Heart right ventricle (tissue), 16 donors: Measurements from ENCODE around the gene RFTN1. TPM values are rescaled to one million over a fixed set of nuclear protein-coding genes. Genes with fewer than 3 reads are reported as not detected.

ENCODE experiments used
- ATAC-seq, 8 donors: fragments of 200-7000 bp; cut with Tn5 transposase; one replicate each; pipeline ENCODE4 v1.9.1; 2020; ENCODE audit warnings: mild to moderate bottlenecking in 8 of 8, moderate library complexity in 8 of 8, moderate number of reproducible peaks in 1 of 8
- DNase-seq, 2 donors: peaks; one replicate each; pipeline ENCODE4 v3.0.0-alpha.2; 2020
- H3K27ac ChIP-seq, 10 donors: fragments of 200-600 bp; sonication (generic) in 2 of 10; one replicate each; pipeline versions ENCODE4 v1.5.0 to v1.8.0; 2020 to 2022; ENCODE audit warnings: mild to moderate bottlenecking in 3 of 10
- H3K27me3 ChIP-seq, 7 donors: fragments of 200-600 bp; one replicate each; pipeline ENCODE4 v1.8.0; 2021 to 2022; ENCODE audit warnings: mild to moderate bottlenecking in 2 of 7
- H3K36me3 ChIP-seq, 9 donors: fragments of 200-600 bp; sonication (generic) in 1 of 9; one replicate each; pipeline versions ENCODE4 v1.5.0 to v1.8.0; 2020 to 2022; ENCODE audit warnings: mild to moderate bottlenecking in 2 of 9
- H3K4me1 ChIP-seq, 9 donors: fragments of 200-600 bp; sonication (generic) in 1 of 9; one replicate each; pipeline versions ENCODE4 v1.5.0 to v1.8.0; 2020 to 2022; ENCODE audit warnings: mild to moderate bottlenecking in 4 of 9
- H3K4me3 ChIP-seq, 10 donors: fragments of 200-600 bp; sonication (generic) in 2 of 10; one replicate each; pipeline versions ENCODE4 v1.5.0 to v1.8.0; 2020 to 2022; ENCODE audit warnings: mild to moderate bottlenecking in 7 of 10, moderate library complexity in 2 of 10
- H3K9me3 ChIP-seq, 11 donors: fragments of 200-600 bp in 10 of 11; sonication (generic) in 2 of 11; one replicate each; pipeline versions ENCODE4 v1.5.0 to v1.8.0; 2013 to 2022; ENCODE audit warnings: mild to moderate bottlenecking in 2 of 11, control low read depth in 1 of 11, moderate library complexity in 1 of 11
- WGBS, 2 donors: extraction: QIAGEN DNeasy Blood & Tissue Kit; methylation state at CpG; one replicate each; pipeline ENCODE4 v1.1.7; 2013; ENCODE audit warnings: inconsistent platforms in 1 of 2; 5-methylcytosine and 5-hydroxymethylcytosine counted together
- intact Hi-C, 10 donors: fragments of 100-400 bp; cut with DNase I; formaldehyde crosslinking; loops; one replicate each; pipeline versions ENCODE4 v1.11.1 to v1.14.2; 2022
- polyA plus RNA-seq, 2 donors: library from polyadenylated mRNA; stranded (reverse); fragments of 200-250 nt; gene quantifications; one replicate each; pipeline ENCODE4 v1.2.3, GENCODE V29; 2013
- total RNA-seq, 10 donors: library from RNA; stranded (reverse); fragmentation: NEBNext Ultra II Directional in 3 of 10; extraction: Animal tissue kit (Norgen Biotek cat#: 25700) in 3 of 10; gene quantifications; one replicate each; pipeline versions ENCODE4 v1.2.1 to v1.2.4, GENCODE V29; 2021 to 2023
- TF ChIP-seq, protein P1 (sequence below), 9 donors: fragments of 200-600 bp; sonication (generic) in 2 of 9; IDR thresholded peaks; one replicate each; pipeline versions ENCODE4 v1.5.0 to v1.8.0; 2021 to 2022; ENCODE audit warnings: antibody characterized with exemption in 9 of 9, mild to moderate bottlenecking in 5 of 9, moderate library complexity in 1 of 9
- donor health status: Arrhythmogenic right ventricular cardiomyopathy.
- donor health status: ischemic (EF 13 %, LVEDD 7.1; RV severe dilation, severe dysfunction).
- donor health status: healthy with polysubstance abuse.
- donor health status: DM: no; HTN: yes; CAD: no.
- donor health status: DM: no; HTN: no; CAD: no.
- donor health status: ischemic (EF 25% LVEDD 6.9; RV normal size, moderate dysfunction).
- donor health status: ischemic (EF 25% LVEDD 5.7; RV mildly dilated, moderate dysfunction).
- donor health status: healthy.
- donor health status: DM: yes; HTN: yes; CAD: no.
- donor health status: Ischemic cardiomyopathy.
- donor health status: ischemic (EF 35%, LVEDD 5.7; RV mildly dilated, moderate dysfunction).
- donor health status: nonischemic (EF 11% LVEDD 7.7; RV severe dilation, severe dysfunction).
- donor health status: DM: yes; HTN: yes; CAD: no.
- donor health status: PGD.
- donor health status: ischemic (EF 29% LVEDD 5.4; RV normal size, mild dysfunction).
- donor health status: nonischemic (EF 23%, LVEDD 6.1; RV moderate dilation, normal function).

The RFTN1 gene
- total and polyA plus RNA-seq, 12 donors: 17.4 to 32.2 (median 24.0) TPM

DNA sequence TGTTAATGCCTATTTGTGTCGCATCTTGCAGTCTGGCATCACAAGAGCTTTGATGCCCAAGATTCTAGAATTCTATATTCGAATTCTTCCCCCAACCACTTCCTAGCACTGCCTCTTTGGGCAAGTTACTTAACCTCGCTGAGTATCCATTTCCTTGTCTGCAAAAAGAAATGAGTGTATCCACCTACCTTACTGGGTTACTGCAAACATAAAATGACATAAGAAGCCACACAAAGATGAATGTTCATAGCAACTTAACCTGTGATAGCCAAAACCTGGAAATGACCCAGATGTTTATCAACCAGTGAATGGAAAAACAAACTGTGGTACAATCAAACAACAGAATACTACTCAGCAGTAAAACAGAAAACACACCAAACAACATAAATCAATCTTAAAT lies 24.9 kb downstream of the RFTN1 start:
- H3K27ac ChIP-seq: no peak overlapping the region
- intact Hi-C loops: no loop called here
- ATAC-seq (no peak), DNase-seq (no peak)
- H3K27me3 ChIP-seq: no peaks in the 10 kb centered on the region
- no peak overlapping the region for H3K4me3 ChIP-seq
- TF ChIP-seq, protein P1, sequence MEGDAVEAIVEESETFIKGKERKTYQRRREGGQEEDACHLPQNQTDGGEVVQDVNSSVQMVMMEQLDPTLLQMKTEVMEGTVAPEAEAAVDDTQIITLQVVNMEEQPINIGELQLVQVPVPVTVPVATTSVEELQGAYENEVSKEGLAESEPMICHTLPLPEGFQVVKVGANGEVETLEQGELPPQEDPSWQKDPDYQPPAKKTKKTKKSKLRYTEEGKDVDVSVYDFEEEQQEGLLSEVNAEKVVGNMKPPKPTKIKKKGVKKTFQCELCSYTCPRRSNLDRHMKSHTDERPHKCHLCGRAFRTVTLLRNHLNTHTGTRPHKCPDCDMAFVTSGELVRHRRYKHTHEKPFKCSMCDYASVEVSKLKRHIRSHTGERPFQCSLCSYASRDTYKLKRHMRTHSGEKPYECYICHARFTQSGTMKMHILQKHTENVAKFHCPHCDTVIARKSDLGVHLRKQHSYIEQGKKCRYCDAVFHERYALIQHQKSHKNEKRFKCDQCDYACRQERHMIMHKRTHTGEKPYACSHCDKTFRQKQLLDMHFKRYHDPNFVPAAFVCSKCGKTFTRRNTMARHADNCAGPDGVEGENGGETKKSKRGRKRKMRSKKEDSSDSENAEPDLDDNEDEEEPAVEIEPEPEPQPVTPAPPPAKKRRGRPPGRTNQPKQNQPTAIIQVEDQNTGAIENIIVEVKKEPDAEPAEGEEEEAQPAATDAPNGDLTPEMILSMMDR (IDR thresholded peaks at IDR 0.05): no peak
- peaks cover 0 to 69% (median 7%) of the 10 kb centered on the region in 9 donors for H3K36me3 ChIP-seq
- 91 to 95% methylated on average over 3 of the region's 3 CpGs for WGBS, 2 donors
- no peaks in the 10 kb centered on the region for H3K9me3 ChIP-seq
- peaks cover 3 to 43% (median 19%) of the 10 kb centered on the region in 9 donors for H3K4me1 ChIP-seq

DNA sequence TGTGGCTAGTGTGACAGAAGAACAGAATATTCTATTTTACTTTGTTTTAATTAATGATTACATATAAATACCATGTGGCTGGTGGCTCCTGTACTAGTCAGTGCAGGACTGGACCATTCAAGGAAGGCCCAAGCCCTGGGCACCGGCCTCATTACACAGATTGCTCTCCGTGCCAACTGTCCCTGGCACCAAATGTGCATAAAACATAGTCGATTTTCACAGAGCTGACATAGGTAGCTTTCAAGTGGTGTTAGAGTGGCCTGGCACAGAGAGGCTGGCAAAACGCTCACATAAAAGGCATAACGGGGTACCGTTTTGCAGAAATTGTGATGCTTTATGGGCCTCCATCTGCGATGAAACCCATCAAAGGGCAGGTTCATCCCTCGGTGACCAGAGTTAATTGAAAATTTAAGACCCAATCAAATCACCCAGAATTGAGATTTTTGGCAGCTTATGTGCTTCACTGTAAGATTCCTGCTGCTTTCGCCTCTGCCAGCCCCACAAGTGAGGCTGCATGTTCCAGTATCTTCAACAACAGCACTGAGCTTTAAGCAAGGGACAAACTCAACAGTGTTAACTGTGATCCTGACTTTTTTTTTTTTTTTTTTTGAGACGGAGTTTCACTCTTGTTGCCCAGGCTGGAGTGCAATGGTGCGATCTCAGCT lies 25.9 kb downstream of the RFTN1 start:
- Histone ChIP-seq H3K27ac (no peak overlapping the region), H3K4me3 (no peak overlapping the region), H3K27me3 (no peaks in the 10 kb centered on the region), H3K9me3 (no peaks in the 10 kb centered on the region), H3K36me3 (peaks cover 0 to 63% (median 7%) of the 10 kb centered on the region in 9 donors), H3K4me1 (peaks cover 4 to 53% (median 28%) of the 10 kb centered on the region in 9 donors)
- TF ChIP-seq, protein P1 (IDR thresholded peaks at IDR 0.05): no peak
- DNase-seq (no peak), ATAC-seq (no peak)
- intact Hi-C loops: no loop called here
- 93 to 97% methylated on average over 11 of the region's 11 CpGs for WGBS, 2 donors

DNA sequence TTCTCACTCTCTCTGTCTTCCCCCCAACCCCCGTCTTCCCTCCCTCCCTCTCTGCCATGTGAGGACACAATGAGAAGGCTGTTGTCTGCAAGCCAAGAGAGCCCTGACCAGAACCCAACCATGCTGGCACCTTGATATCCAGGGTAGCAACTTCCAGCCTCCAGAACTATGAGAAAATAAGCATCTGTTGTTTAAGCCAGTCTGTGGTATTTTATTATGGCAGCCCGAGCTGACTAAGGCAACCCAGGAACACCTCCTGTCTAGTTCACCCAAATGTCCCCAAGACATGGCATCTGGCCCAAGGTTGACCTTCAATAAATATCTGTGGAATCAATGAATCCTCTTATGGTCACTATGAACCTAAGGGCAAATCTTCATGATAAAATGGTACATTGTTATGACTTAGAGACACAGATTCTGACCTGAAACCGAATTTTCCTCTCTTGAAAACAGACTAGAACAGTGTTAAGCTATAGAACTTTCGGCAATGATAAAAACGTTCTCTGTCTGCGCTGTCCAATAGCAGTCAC lies 26.5 kb downstream of the RFTN1 start:
- no peak overlapping the region for H3K27ac ChIP-seq
- H3K4me1 ChIP-seq: peaks cover 4 to 56% (median 34%) of the 10 kb centered on the region in 9 donors

GRCh38 chr3:16486201-16486600 lies 27.3 kb downstream of the RFTN1 start:
- TF ChIP-seq, protein P1 (IDR thresholded peaks at IDR 0.05): no peak
- no peak for DNase-seq
- H3K36me3 ChIP-seq: peaks cover 0 to 48% (median 0%) of the 10 kb centered on the region in 9 donors
- WGBS, 2 donors: 81 to 90% methylated on average over 2 of the region's 2 CpGs
- intact Hi-C loops: no loop called here
- no peak overlapping the region for H3K4me3 ChIP-seq
- no peak overlapping the region for H3K27ac ChIP-seq
- H3K27me3 ChIP-seq: no peaks in the 10 kb centered on the region
- ATAC-seq: no peak
- no peaks in the 10 kb centered on the region for H3K9me3 ChIP-seq
- peaks cover 8 to 63% (median 42%) of the 10 kb centered on the region in 9 donors for H3K4me1 ChIP-seq

More for the DNA sequence above, 26.5 kb downstream of the RFTN1 start:
- ATAC-seq: no peak
- TF ChIP-seq, protein P1 (IDR thresholded peaks at IDR 0.05): no peak
- H3K9me3 ChIP-seq: no peaks in the 10 kb centered on the region
- H3K4me3 ChIP-seq: no peak overlapping the region
- WGBS, 2 donors: 94 to 96% methylated on average over 6 of the region's 6 CpGs
- DNase-seq: no peak
- no peaks in the 10 kb centered on the region for H3K27me3 ChIP-seq
- intact Hi-C loops: no loop called here
- peaks cover 0 to 56% (median 2%) of the 10 kb centered on the region in 9 donors for H3K36me3 ChIP-seq
